Measurements from ENCODE around the gene STOX1.

DNA sequence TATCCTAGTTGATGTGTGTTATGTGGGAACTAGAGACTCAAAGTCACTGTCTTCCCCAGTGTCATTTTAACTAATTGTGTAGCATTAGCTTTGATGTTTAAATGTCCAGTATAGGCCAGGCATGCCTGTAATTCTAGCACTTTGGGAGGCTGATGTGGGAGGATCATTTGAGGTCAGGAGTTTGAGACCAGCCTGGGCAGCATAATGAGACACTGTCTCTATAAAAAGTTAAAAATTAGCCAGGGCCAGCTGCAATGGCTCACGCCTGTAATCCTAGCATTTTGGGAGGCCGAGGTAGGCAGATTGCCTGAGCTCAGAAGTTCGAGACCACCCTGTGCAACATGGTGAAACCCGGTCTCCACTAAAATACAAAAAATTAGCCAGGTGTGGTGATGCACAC, 98.2 kb downstream of the STOX1 start:
- no peak for TF ChIP-seq MYB (IDR thresholded peaks at IDR 0.05; ENCODE audit: borderline replicate concordance, low read depth, low read length)
- TF ChIP-seq BMI1 (IDR thresholded peaks at IDR 0.05; ENCODE audit: borderline replicate concordance), result no peak
- TF ChIP-seq, protein P1, sequence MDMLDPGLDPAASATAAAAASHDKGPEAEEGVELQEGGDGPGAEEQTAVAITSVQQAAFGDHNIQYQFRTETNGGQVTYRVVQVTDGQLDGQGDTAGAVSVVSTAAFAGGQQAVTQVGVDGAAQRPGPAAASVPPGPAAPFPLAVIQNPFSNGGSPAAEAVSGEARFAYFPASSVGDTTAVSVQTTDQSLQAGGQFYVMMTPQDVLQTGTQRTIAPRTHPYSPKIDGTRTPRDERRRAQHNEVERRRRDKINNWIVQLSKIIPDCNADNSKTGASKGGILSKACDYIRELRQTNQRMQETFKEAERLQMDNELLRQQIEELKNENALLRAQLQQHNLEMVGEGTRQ (IDR thresholded peaks at IDR 0.05; ENCODE audit: borderline replicate concordance, low read depth, low read length), result no peak
- no peak for TF ChIP-seq ETV6 (conservative IDR thresholded peaks at IDR 0.05 in 1 of 2, IDR thresholded peaks at IDR 0.05 in 1 of 2; ENCODE audit: borderline replicate concordance in 1 of 2, low read depth in 1 of 2)

All from GM12878 (cell line).